Measurements from ENCODE around the gene DEPDC4. TPM values are rescaled to one million over a fixed set of nuclear protein-coding genes. Genes with fewer than 3 reads are reported as not detected.
"Not testable (repeated sequence)": the region's sequence is repeated elsewhere in the genome, so short reads cannot be mapped to it uniquely, and the experiment has no call there.

The DEPDC4 gene
- total RNA-seq, 4 donors from 2014 or later = 1.2 TPM; not detected in 3

- peak overlapping the region in 2 of 4 donors; percentile 2 to 5 for H3K27ac ChIP-seq
- no peak for DNase-seq (ENCODE audit: low spot score in 2 of 2)
- H3K9me3 ChIP-seq = no peaks in the 10 kb centered on the region
- TF ChIP-seq CTCF (IDR thresholded peaks at IDR 0.05) (peak; percentile 59 to 70 (median 67)), POLR2A (IDR thresholded peaks at IDR 0.05) (no peak)
- H3K4me1 ChIP-seq = peaks cover 0 to 12% (median 0%) of the 10 kb centered on the region in 4 donors
- peak overlapping the region in 1 of 4 donors; percentile 0 for H3K4me3 ChIP-seq
- no peaks in the 10 kb centered on the region for H3K36me3 ChIP-seq
- no peaks in the 10 kb centered on the region for H3K27me3 ChIP-seq
- 40 to 45% methylated on average over 7 of the region's 7 CpGs for WGBS, 2 donors
Observed at GRCh38 chr12:100234591-100235304, 32.1 kb downstream of the DEPDC4 start.

- TF ChIP-seq EP300 (IDR thresholded peaks at IDR 0.05) (no peak), CTCF (IDR thresholded peaks at IDR 0.05) (no peak), POLR2A (IDR thresholded peaks at IDR 0.05) (no peak)
- no peaks in the 10 kb centered on the region for H3K27me3 ChIP-seq
- peak overlapping the region in 1 of 4 donors; percentile 0 for H3K4me3 ChIP-seq
- no peaks in the 10 kb centered on the region for H3K9me3 ChIP-seq
- peak in 1 of 2 donors; percentile 36 for DNase-seq (ENCODE audit: low spot score in 2 of 2)
- no peaks in the 10 kb centered on the region for H3K36me3 ChIP-seq
- 17 to 28% methylated on average over 3 of the region's 3 CpGs for WGBS, 2 donors
- H3K4me1 ChIP-seq = peaks cover 0 to 12% (median 0%) of the 10 kb centered on the region in 4 donors
- H3K27ac ChIP-seq = peak overlapping the region in 2 of 4 donors; percentile 2 to 5
Observed at GRCh38 chr12:100234166-100234565, 32.7 kb downstream of the DEPDC4 start.

GRCh38 chr12:100231873-100232272 is 35.0 kb downstream of the DEPDC4 start:
- H3K9me3 ChIP-seq; DNase-seq (ENCODE audit: low spot score in 2 of 2); H3K36me3 ChIP-seq; H3K27me3 ChIP-seq; H3K27ac ChIP-seq; H3K4me3 ChIP-seq: not testable (repeated sequence)
- peaks cover 0 to 12% (median 0%) of the 10 kb centered on the region in 4 donors for H3K4me1 ChIP-seq
- 67 to 78% methylated on average over 3 of the region's 3 CpGs for WGBS, 2 donors

- WGBS, 2 donors = 80 to 84% methylated on average over 4 of the region's 4 CpGs
- no peak overlapping the region for H3K4me3 ChIP-seq
- H3K27me3 ChIP-seq = no peaks in the 10 kb centered on the region
- no peaks in the 10 kb centered on the region for H3K9me3 ChIP-seq
- no peak for DNase-seq (ENCODE audit: low spot score in 2 of 2)
- no peak overlapping the region for H3K27ac ChIP-seq
- no peak for TF ChIP-seq POLR2A (IDR thresholded peaks at IDR 0.05)
- TF ChIP-seq EP300 (IDR thresholded peaks at IDR 0.05) = no peak
- no peak for TF ChIP-seq CTCF (IDR thresholded peaks at IDR 0.05)
- peaks cover 0 to 12% (median 0%) of the 10 kb centered on the region in 3 donors for H3K36me3 ChIP-seq
- H3K4me1 ChIP-seq = peaks cover 0 to 9% (median 0%) of the 10 kb centered on the region in 4 donors
Observed at GRCh38 chr12:100229876-100230275, 37.0 kb downstream of the DEPDC4 start.

- Histone ChIP-seq H3K27me3 (no peaks in the 10 kb centered on the region), H3K4me3 (no peak overlapping the region), H3K36me3 (peaks cover 0 to 20% (median 0%) of the 10 kb centered on the region in 3 donors), H3K4me1 (peaks cover 0 to 3% (median 0%) of the 10 kb centered on the region in 4 donors), H3K9me3 (no peaks in the 10 kb centered on the region), H3K27ac (no peak overlapping the region)
- 93 to 96% methylated on average over 5 of the region's 5 CpGs for WGBS, 2 donors
- TF ChIP-seq EP300 (IDR thresholded peaks at IDR 0.05) (no peak), CTCF (IDR thresholded peaks at IDR 0.05) (no peak), POLR2A (IDR thresholded peaks at IDR 0.05) (no peak)
- no peak for DNase-seq (ENCODE audit: low spot score in 2 of 2)
Observed at GRCh38 chr12:100229036-100229635, 37.7 kb downstream of the DEPDC4 start.

Data from tibial nerve (tissue), 4 donors.